Endothelial cell of umbilical vein (primary cell): ENCODE results near the gene STAT5B. TPM values are rescaled to one million over a fixed set of nuclear protein-coding genes. Genes with fewer than 3 reads are reported as not detected.

Experiments used
- BruUV-seq: library from RNA; stranded (reverse); fragments of 400-500 nt; replicated peaks from 2 replicates; lab custom pipeline; 2021; lab: Mats Ljungman, UMichigan
- CTCF ChIA-PET: fragments of 300-600, 350-600 bp; sonication (Branson Sonifier 250); formaldehyde crosslinking; loops from one replicate; lab custom pipeline; 2021; ENCODE audit warnings: antibody characterized with exemption, inconsistent platforms; lab: Charles Lee
- POLR2A ChIA-PET: fragments of 300-600, 350-600 bp; sonication (Branson Sonifier 250); formaldehyde crosslinking; loops from one replicate; lab custom pipeline; 2021; ENCODE audit warnings: antibody characterized with exemption, inconsistent platforms; lab: Charles Lee
- DNase-seq: peaks from one replicate; pipeline ENCODE4 v3.0.0-alpha.2; 2011; ENCODE audit warnings: low read depth, low spot score
- FAIRE-seq: peaks from 2 replicates; lab custom pipeline; 2011; peaks lifted over from hg19 to GRCh38; lab: Jason Lieb, UNC
- H2AFZ ChIP-seq: 2 replicates; pipeline ENCODE4 v1.6.0; 2012; ENCODE audit warnings: low read depth, low read length, control low read depth, inconsistent platforms
- H3K27ac ChIP-seq: 2 replicates; pipeline ENCODE4 v1.5.1; 2011; ENCODE audit warnings: low read depth, mild to moderate bottlenecking, control low read depth, low read length, moderate library complexity; ENCODE audit not compliant: insufficient read depth
- H3K27me3 ChIP-seq, 2 experiments: 2 replicates each; pipeline versions ENCODE4 v1.6.0 to v1.6.1; 2011; ENCODE audit warnings: low read length in 2 of 2, mixed read lengths in 1 of 2; ENCODE audit not compliant: control insufficient read depth in 2 of 2, insufficient read depth in 2 of 2
- H3K36me3 ChIP-seq, 2 experiments: 2 replicates in 1 of 2; 3 replicates in 1 of 2; pipeline ENCODE4 v1.5.1; 2011; ENCODE audit warnings: low read length in 2 of 2, mild to moderate bottlenecking in 1 of 2, moderate library complexity in 1 of 2; ENCODE audit not compliant: control insufficient read depth in 2 of 2, insufficient read depth in 2 of 2; ENCODE audit errors: extremely low read depth in 1 of 2
- H3K4me1 ChIP-seq: 3 replicates; pipeline ENCODE4 v1.5.1; 2011; ENCODE audit warnings: mild to moderate bottlenecking, low read length; ENCODE audit not compliant: control insufficient read depth, insufficient read depth; ENCODE audit errors: extremely low read depth
- H3K4me2 ChIP-seq: 2 replicates; pipeline ENCODE4 v1.6.1; 2011; ENCODE audit warnings: low read length, control low read depth, mixed read lengths; ENCODE audit not compliant: insufficient read depth
- H3K4me3 ChIP-seq, 3 experiments: fragments of 200-600 bp in 1 of 3; sonication (generic), shearing (Covaris generic) in 1 of 3; replicated peaks in 1 of 3; 2 replicates each; pipeline ENCODE4 v1.5.1; 2011 to 2016; ENCODE audit warnings: control low read depth in 3 of 3, low read length in 3 of 3, mild to moderate bottlenecking in 2 of 3, inconsistent platforms in 1 of 3, low read depth in 1 of 3, moderate library complexity in 1 of 3; ENCODE audit not compliant: insufficient read depth in 1 of 3
- H3K79me2 ChIP-seq: 2 replicates; pipeline ENCODE4 v1.6.0; 2012; ENCODE audit warnings: low read length, inconsistent platforms; ENCODE audit not compliant: control insufficient read depth, insufficient read depth
- H3K9ac ChIP-seq: replicated peaks from 2 replicates; pipeline ENCODE3; 2011; ENCODE audit warnings: low read length, control low read depth; ENCODE audit not compliant: insufficient read depth; ENCODE audit errors: extremely low read depth
- H3K9me1 ChIP-seq: replicated peaks from 3 replicates; pipeline ENCODE4 v1.6.0; 2011; ENCODE audit warnings: mild to moderate bottlenecking, low read length; ENCODE audit not compliant: control insufficient read depth, insufficient read depth; ENCODE audit errors: extremely low read depth
- H3K9me3 ChIP-seq: replicated peaks from 2 replicates; pipeline ENCODE4 v1.5.1; 2012; ENCODE audit warnings: low read length, inconsistent platforms; ENCODE audit not compliant: control insufficient read depth, insufficient read depth
- H4K20me1 ChIP-seq: replicated peaks from 2 replicates; pipeline ENCODE3; 2011; ENCODE audit warnings: mild to moderate bottlenecking, low read length; ENCODE audit not compliant: control insufficient read depth, insufficient read depth; ENCODE audit errors: extremely low read depth
- POLR2A ChIP-seq: IDR thresholded peaks from 2 replicates; pipeline ENCODE4 v1.6.1; 2012; ENCODE audit warnings: low read depth, mild to moderate bottlenecking, control low read depth, low read length
- POLR2AphosphoS5 ChIP-seq: IDR thresholded peaks from 2 replicates; pipeline ENCODE4 v1.6.1; 2012; ENCODE audit warnings: low read depth, mild to moderate bottlenecking, control low read depth, low read length, moderate library complexity; ENCODE audit not compliant: insufficient read depth
- dilution Hi-C: fragments of 300-500 bp; cut with MboI; formaldehyde crosslinking; loops from one replicate; pipeline ENCODE4 v1.15.0; 2019; ENCODE audit warnings: low sequenced_read_pairs; ENCODE audit not compliant: extremely low pct_ligation_motif_present
- intact Hi-C: fragments of 100-400 bp; cut with micrococcal nuclease; formaldehyde crosslinking; loops from one replicate; pipeline ENCODE4 v1.10.0; 2022
- polyA plus RNA-seq, 4 experiments: library from polyadenylated mRNA; depleted of rRNA in 3 of 4; stranded (reverse) in 3 of 4; unstranded in 1 of 4; fragments of >200 nt; gene quantifications; 2 replicates each; pipeline versions ENCODE4 v1.2.1 to v1.2.3, GENCODE V29; 2011 to 2012; ENCODE audit warnings: missing spikeins in 1 of 4
- total RNA-seq: library from RNA; stranded (reverse); gene quantifications from 2 replicates; pipeline ENCODE4 v1.2.3, GENCODE V29; 2021

The STAT5B gene
- total and polyA plus RNA-seq, 2 donors (not counting 3 experiments of a cell fraction or from before 2014, with no cell fraction given) = 43.3 to 53.7 TPM

DNA sequence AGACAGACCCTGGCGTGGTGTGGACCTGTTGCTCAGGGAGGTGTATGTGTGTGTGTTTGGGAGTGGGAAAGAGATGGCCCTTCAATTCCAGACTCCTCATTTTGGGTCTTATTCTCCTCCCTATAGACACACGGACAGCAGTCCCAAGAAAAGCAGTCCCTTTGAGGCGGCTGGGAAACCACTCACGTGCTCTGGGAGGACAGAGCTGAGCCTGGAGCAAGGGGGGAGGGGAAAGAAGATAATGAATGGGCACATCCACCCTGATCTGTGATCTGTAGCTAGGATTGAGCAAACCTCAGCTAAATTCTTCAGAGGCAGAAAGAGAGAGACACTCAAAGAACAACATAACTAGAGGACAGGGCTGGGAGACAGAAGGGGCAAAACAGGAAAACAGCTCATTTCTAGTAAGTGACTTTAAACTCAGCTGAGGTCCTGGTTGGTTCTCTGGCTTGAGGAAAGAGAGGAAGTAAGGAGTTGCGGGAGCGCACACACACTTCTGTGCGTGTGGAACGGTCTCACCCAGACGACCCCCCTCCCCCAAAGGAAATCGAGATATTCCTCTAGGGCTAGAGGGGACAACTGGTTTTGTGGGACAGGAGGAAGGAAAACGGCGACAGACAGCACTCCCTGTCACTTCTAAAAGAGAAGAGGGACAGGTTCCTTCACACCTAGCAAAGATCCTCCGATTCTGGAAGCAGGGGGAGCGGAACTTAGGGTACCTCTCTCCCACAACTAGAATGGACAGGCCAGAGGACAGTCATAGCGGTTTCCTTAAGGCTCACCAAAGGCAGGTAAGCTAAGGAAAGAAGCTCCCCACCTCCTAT is 122.1 kb downstream of the STAT5B start:
- ChIA-PET CTCF (interaction anchor here (0.7 to 2.1 kb wide), 9 partner anchors 8 to 86 kb away, joined by 3 to 13 read pairs (median 5); no protein-coding TSS in a partner anchor), POLR2A (interaction anchor here (0.7 to 0.8 kb wide), 2 partner anchors 15 to 26 kb away, joined by 3 to 4 read pairs; partner anchors contain the start of gene KCNH4)
- peaks cover 4% of the 10 kb centered on the region for H4K20me1 ChIP-seq
- peak overlapping the region; percentile 93 for H3K9ac ChIP-seq
- H3K27me3 ChIP-seq = no peaks in the 10 kb centered on the region
- H3K9me3 ChIP-seq = no peaks in the 10 kb centered on the region
- no peaks in the 10 kb centered on the region for H3K9me1 ChIP-seq
- peak; percentile 88 for FAIRE-seq
- intact Hi-C loops (loop anchor here (1.0 kb wide), 1 partner anchor 22 kb away; no protein-coding TSS in a partner anchor), dilution Hi-C loops (no loop called here)
- peaks cover 13% of the 10 kb centered on the region for H3K4me1 ChIP-seq
- TSS peak; percentile 59 for BruUV-seq
- peak overlapping the region; percentile 75 for H3K27ac ChIP-seq
- H3K79me2 ChIP-seq = peaks cover 53% of the 10 kb centered on the region
- H3K4me3 ChIP-seq = peak overlapping the region; percentile 73 to 100 (median 90)
- H2AFZ ChIP-seq = no peak overlapping the region
- peak overlapping the region; percentile 76 for H3K4me2 ChIP-seq
- peak; percentile 73 for DNase-seq
- TF ChIP-seq POLR2A (peak; percentile 53), POLR2AphosphoS5 (no peak)
- H3K36me3 ChIP-seq = peaks cover 0 to 6% of the 10 kb centered on the region in 2 experiments

Other genes with a start within 250 kb of the STAT5B start
- 0.18 and 0.20 TPM in 2 replicates for gene C17orf113, start 225.8 kb downstream of the STAT5B start, total RNA-seq
- 0.19 and 0.30 TPM in 2 replicates for gene C17orf113, start 225.8 kb downstream of the STAT5B start, polyA plus RNA-seq
- gene ZNF385C, start 177.9 kb downstream of the STAT5B start, total RNA-seq = not detected in 2 replicates
- gene ZNF385C, start 177.9 kb downstream of the STAT5B start, polyA plus RNA-seq = 0.07 TPM in 1 of 2 replicates, not detected in the other
- gene DHX58, start 163.7 kb downstream of the STAT5B start, total RNA-seq = 3.1 and 6.4 TPM in 2 replicates
- gene DHX58, start 163.7 kb downstream of the STAT5B start, polyA plus RNA-seq = 9.0 and 12.7 TPM in 2 replicates
- gene KAT2A, start 155.0 kb downstream of the STAT5B start, total RNA-seq = 31.3 and 33.4 TPM in 2 replicates
- gene KAT2A, start 155.0 kb downstream of the STAT5B start, polyA plus RNA-seq = 32.4 and 32.9 TPM in 2 replicates
- gene HSPB9, start 153.6 kb downstream of the STAT5B start, total RNA-seq = not detected in 2 replicates
- 0.03 TPM in 1 of 2 replicates, not detected in the other for gene HSPB9, start 153.6 kb downstream of the STAT5B start, polyA plus RNA-seq
- 188 and 210 TPM in 2 replicates for gene RAB5C, start 121.4 kb downstream of the STAT5B start, total RNA-seq
- 357 and 408 TPM in 2 replicates for gene RAB5C, start 121.4 kb downstream of the STAT5B start, polyA plus RNA-seq
- gene KCNH4, start 95.2 kb downstream of the STAT5B start, total RNA-seq = 0.11 TPM in 1 of 2 replicates, not detected in the other
- gene KCNH4, start 95.2 kb downstream of the STAT5B start, polyA plus RNA-seq = 0.06 and 0.11 TPM in 2 replicates
- gene HCRT, start 90.9 kb downstream of the STAT5B start, total RNA-seq = not detected in 2 replicates
- gene HCRT, start 90.9 kb downstream of the STAT5B start, polyA plus RNA-seq = not detected in 2 replicates
- gene GHDC, start 81.9 kb downstream of the STAT5B start, total RNA-seq = 9.8 TPM in 2 replicates
- 11.2 and 15.8 TPM in 2 replicates for gene GHDC, start 81.9 kb downstream of the STAT5B start, polyA plus RNA-seq
- 23.4 and 23.6 TPM in 2 replicates for gene STAT5A, start 12.1 kb upstream of the STAT5B start, total RNA-seq
- gene STAT5A, start 12.1 kb upstream of the STAT5B start, polyA plus RNA-seq = 18.0 and 18.2 TPM in 2 replicates
- 108 and 124 TPM in 2 replicates for gene STAT3, start 112.1 kb upstream of the STAT5B start, total RNA-seq
- 48.2 and 59.1 TPM in 2 replicates for gene STAT3, start 112.1 kb upstream of the STAT5B start, polyA plus RNA-seq
- 663 and 684 TPM in 2 replicates for gene CAVIN1, start 146.9 kb upstream of the STAT5B start, total RNA-seq
- 292 and 303 TPM in 2 replicates for gene CAVIN1, start 146.9 kb upstream of the STAT5B start, polyA plus RNA-seq
- 36.4 and 37.3 TPM in 2 replicates for gene ATP6V0A1, start 182.5 kb upstream of the STAT5B start, total RNA-seq
- 49.2 and 55.9 TPM in 2 replicates for gene ATP6V0A1, start 182.5 kb upstream of the STAT5B start, polyA plus RNA-seq